Activated naive CD4-positive, alpha-beta T cell treated with anti-CD3 and anti-CD28 coated beads, Interleukin-2, amount 10 ng/mL, durations not matched to agents 7 days and 5 days (primary cell): Measurements from ENCODE around the gene POLH.
"Not testable (repeated sequence)": the region's sequence is repeated elsewhere in the genome, so short reads cannot be mapped to it uniquely, and the experiment has no call there.

Experiments used
- CTCF ChIA-PET: fragments of 350-600 bp; sonication (Branson Sonifier 250); formaldehyde crosslinking; loops from one replicate; lab custom pipeline; 2021; ENCODE audit warnings: antibody characterized with exemption; lab: Charles Lee
- DNase-seq: peaks from one replicate; pipeline ENCODE4 v3.0.0-alpha.2; 2020
- H3K27ac Mint-ChIP-seq: one replicate; pipeline ENCODE4 v1.8.0; 2021; ENCODE audit warnings: mild to moderate bottlenecking, moderate library complexity, mixed read lengths
- H3K27me3 Mint-ChIP-seq: one replicate; pipeline ENCODE4 v1.8.0; 2021; ENCODE audit warnings: mild to moderate bottlenecking, mixed read lengths
- H3K36me3 Mint-ChIP-seq: one replicate; pipeline ENCODE4 v1.8.0; 2021; ENCODE audit warnings: mixed read lengths
- H3K4me1 Mint-ChIP-seq: one replicate; pipeline ENCODE4 v1.8.0; 2021; ENCODE audit warnings: mixed read lengths
- H3K4me3 Mint-ChIP-seq: one replicate; pipeline ENCODE4 v1.8.0; 2021; ENCODE audit warnings: mild to moderate bottlenecking, moderate library complexity, mixed read lengths
- H3K9me3 Mint-ChIP-seq: one replicate; pipeline ENCODE4 v1.8.0; 2021; ENCODE audit warnings: mixed read lengths

Gene POLH

GRCh38 chr6:43575772-43576551 is at the start of gene POLH, which contains the start of gene XPO5:
POLH (plus strand) TSS chr6:43576185; CDS start chr6:43582320, 6,135 bp downstream.
XPO5 (minus strand) TSS chr6:43576038; CDS start chr6:43575864, 174 bp downstream.
- Mint-ChIP-seq H3K4me3 (peak within 1 kb of the TSS; percentile 97), H3K27ac (peak within 1 kb of the TSS; percentile 87), H3K36me3 (peaks cover 37% of the 10 kb centered on the region), H3K9me3 (no peaks in the 10 kb centered on the region), H3K4me1 (peaks cover 50% of the 10 kb centered on the region), H3K27me3 (no peaks in the 10 kb centered on the region)
- CTCF ChIA-PET: interaction anchor here (1.0 kb wide), 1 partner anchor 18 kb away, joined by 3 read pairs; no protein-coding TSS in a partner anchor
- DNase-seq: peak; percentile 93

- no peaks in the 10 kb centered on the region for H3K9me3 Mint-ChIP-seq
- DNase-seq: no peak
- CTCF ChIA-PET: no interaction called here
- H3K36me3 Mint-ChIP-seq: peaks cover 40% of the 10 kb centered on the region
- no peaks in the 10 kb centered on the region for H3K4me1 Mint-ChIP-seq
- H3K4me3 Mint-ChIP-seq: no peak overlapping the region
- H3K27ac Mint-ChIP-seq: no peak overlapping the region
- H3K27me3 Mint-ChIP-seq: no peaks in the 10 kb centered on the region
Observed at GRCh38 chr6:43532201-43532600, 43.8 kb upstream of the POLH start.

- H3K4me3 Mint-ChIP-seq, H3K27ac Mint-ChIP-seq, DNase-seq, H3K4me1 Mint-ChIP-seq, CTCF ChIA-PET, H3K9me3 Mint-ChIP-seq, H3K27me3 Mint-ChIP-seq: not testable (repeated sequence)
- H3K36me3 Mint-ChIP-seq: peaks cover 34% of the 10 kb centered on the region
Observed at GRCh38 chr6:43538986-43539385, 37.0 kb upstream of the POLH start.

GRCh38 chr6:43539409-43539808 is 36.6 kb upstream of the POLH start:
- H3K27ac Mint-ChIP-seq, CTCF ChIA-PET, H3K27me3 Mint-ChIP-seq, DNase-seq, H3K4me1 Mint-ChIP-seq, H3K9me3 Mint-ChIP-seq, H3K4me3 Mint-ChIP-seq: not testable (repeated sequence)
- H3K36me3 Mint-ChIP-seq: peaks cover 36% of the 10 kb centered on the region

GRCh38 chr6:43540507-43540906 is 35.5 kb upstream of the POLH start:
- Mint-ChIP-seq H3K27ac (no peak overlapping the region), H3K4me1 (no peaks in the 10 kb centered on the region), H3K4me3 (no peak overlapping the region), H3K36me3 (peaks cover 40% of the 10 kb centered on the region), H3K9me3 (no peaks in the 10 kb centered on the region), H3K27me3 (no peaks in the 10 kb centered on the region)
- DNase-seq: no peak
- CTCF ChIA-PET: no interaction called here

GRCh38 chr6:43541774-43542471 is 34.1 kb upstream of the POLH start:
- Mint-ChIP-seq H3K4me1 (no peaks in the 10 kb centered on the region), H3K27me3 (no peaks in the 10 kb centered on the region), H3K9me3 (no peaks in the 10 kb centered on the region), H3K27ac (no peak overlapping the region), H3K4me3 (no peak overlapping the region), H3K36me3 (peaks cover 47% of the 10 kb centered on the region)
- DNase-seq: no peak
- CTCF ChIA-PET: interaction anchor here (0.6 kb wide), 1 partner anchor 63 kb away, joined by 3 read pairs; no protein-coding TSS in a partner anchor

GRCh38 chr6:43544461-43544860 is 31.5 kb upstream of the POLH start:
- H3K36me3 Mint-ChIP-seq: peaks cover 50% of the 10 kb centered on the region
- H3K9me3 Mint-ChIP-seq: no peaks in the 10 kb centered on the region
- no peaks in the 10 kb centered on the region for H3K27me3 Mint-ChIP-seq
- H3K27ac Mint-ChIP-seq: no peak overlapping the region
- H3K4me1 Mint-ChIP-seq: no peaks in the 10 kb centered on the region
- DNase-seq: no peak
- CTCF ChIA-PET: interaction anchor here (2.2 kb wide), 1 partner anchor 11 kb away, joined by 6 read pairs; no protein-coding TSS in a partner anchor
- H3K4me3 Mint-ChIP-seq: no peak overlapping the region

GRCh38 chr6:43547222-43547621 is 28.8 kb upstream of the POLH start:
- Mint-ChIP-seq H3K4me3 (no peak overlapping the region), H3K4me1 (no peaks in the 10 kb centered on the region), H3K36me3 (peaks cover 51% of the 10 kb centered on the region), H3K27ac (no peak overlapping the region), H3K9me3 (no peaks in the 10 kb centered on the region), H3K27me3 (no peaks in the 10 kb centered on the region)
- no peak for DNase-seq
- CTCF ChIA-PET: interaction anchor here (0.9 to 1.1 kb wide), 2 partner anchors 39 to 67 kb away, joined by 3 read pairs; no protein-coding TSS in a partner anchor

GRCh38 chr6:43557620-43558019 is 18.4 kb upstream of the POLH start:
- H3K4me3 Mint-ChIP-seq, DNase-seq, H3K9me3 Mint-ChIP-seq, H3K27ac Mint-ChIP-seq, H3K4me1 Mint-ChIP-seq, CTCF ChIA-PET, H3K27me3 Mint-ChIP-seq: not testable (repeated sequence)
- peaks cover 61% of the 10 kb centered on the region for H3K36me3 Mint-ChIP-seq

- no peaks in the 10 kb centered on the region for H3K4me1 Mint-ChIP-seq
- DNase-seq: no peak
- H3K36me3 Mint-ChIP-seq: peaks cover 57% of the 10 kb centered on the region
- H3K4me3 Mint-ChIP-seq: no peak overlapping the region
- H3K9me3 Mint-ChIP-seq: no peaks in the 10 kb centered on the region
- no peak overlapping the region for H3K27ac Mint-ChIP-seq
- H3K27me3 Mint-ChIP-seq: no peaks in the 10 kb centered on the region
- CTCF ChIA-PET: no interaction called here
Observed at GRCh38 chr6:43559328-43559727, 16.7 kb upstream of the POLH start.

GRCh38 chr6:43570876-43571441 is 5.0 kb upstream of the POLH start:
- CTCF ChIA-PET: no interaction called here
- Mint-ChIP-seq H3K4me1 (peaks cover 27% of the 10 kb centered on the region), H3K9me3 (no peaks in the 10 kb centered on the region), H3K27me3 (no peaks in the 10 kb centered on the region), H3K4me3 (no peak overlapping the region), H3K27ac (peak overlapping the region; percentile 78), H3K36me3 (peaks cover 40% of the 10 kb centered on the region)
- DNase-seq: no peak

GRCh38 chr6:43572015-43572414 is 4.0 kb upstream of the POLH start:
- CTCF ChIA-PET: no interaction called here
- H3K4me3 Mint-ChIP-seq: no peak overlapping the region
- no peak for DNase-seq
- H3K9me3 Mint-ChIP-seq: no peaks in the 10 kb centered on the region
- peaks cover 41% of the 10 kb centered on the region for H3K36me3 Mint-ChIP-seq
- H3K27ac Mint-ChIP-seq: no peak overlapping the region
- H3K27me3 Mint-ChIP-seq: no peaks in the 10 kb centered on the region
- peaks cover 27% of the 10 kb centered on the region for H3K4me1 Mint-ChIP-seq

- H3K27me3 Mint-ChIP-seq: no peaks in the 10 kb centered on the region
- CTCF ChIA-PET: interaction anchor here (1.0 kb wide), 1 partner anchor 19 kb away, joined by 3 read pairs; no protein-coding TSS in a partner anchor
- peak overlapping the region; percentile 87 for H3K27ac Mint-ChIP-seq
- H3K4me1 Mint-ChIP-seq: peaks cover 52% of the 10 kb centered on the region
- no peak for DNase-seq
- H3K9me3 Mint-ChIP-seq: no peaks in the 10 kb centered on the region
- peak overlapping the region; percentile 97 for H3K4me3 Mint-ChIP-seq
- peaks cover 45% of the 10 kb centered on the region for H3K36me3 Mint-ChIP-seq
Observed at GRCh38 chr6:43575105-43575771, 747 bp upstream of the POLH start.

- H3K4me1 Mint-ChIP-seq: peaks cover 55% of the 10 kb centered on the region
- H3K27me3 Mint-ChIP-seq: no peaks in the 10 kb centered on the region
- H3K9me3 Mint-ChIP-seq: no peaks in the 10 kb centered on the region
- H3K4me3 Mint-ChIP-seq: peak overlapping the region; percentile 61
- peak overlapping the region; percentile 55 for H3K27ac Mint-ChIP-seq
- peaks cover 44% of the 10 kb centered on the region for H3K36me3 Mint-ChIP-seq
- CTCF ChIA-PET: no interaction called here
- DNase-seq: no peak
Observed at GRCh38 chr6:43578748-43579147, 2.8 kb downstream of the POLH start.
